Trophoblast cell (in vitro differentiated cells and primary cell): Measurements from ENCODE around the gene HOXC5.

ENCODE experiments used
- DNase-seq, 2 donors: peaks; one replicate each; pipeline ENCODE4 v3.0.0-alpha.2; 2016
- H2AFZ ChIP-seq: 2 replicates; pipeline ENCODE4 v1.6.1; 2013; ENCODE audit warnings: low read length, moderate library complexity, mild to moderate bottlenecking; ENCODE audit not compliant: insufficient read depth, poor library complexity
- H2AK5ac ChIP-seq: 2 replicates; pipeline ENCODE4 v1.6.1; 2013; ENCODE audit warnings: mild to moderate bottlenecking, low read length
- H2BK120ac ChIP-seq: 2 replicates; pipeline ENCODE4 v1.6.1; 2013; ENCODE audit warnings: low read length, mild to moderate bottlenecking, moderate library complexity; ENCODE audit not compliant: insufficient read depth, poor library complexity
- H2BK12ac ChIP-seq: 2 replicates; pipeline ENCODE4 v1.6.1; 2013; ENCODE audit warnings: mild to moderate bottlenecking, low read length, moderate library complexity
- H2BK5ac ChIP-seq: 2 replicates; pipeline ENCODE4 v1.6.1; 2013; ENCODE audit warnings: low read length, low read depth, moderate library complexity, mild to moderate bottlenecking; ENCODE audit not compliant: poor library complexity
- H3K14ac ChIP-seq: 2 replicates; pipeline ENCODE4 v1.6.1; 2013; ENCODE audit warnings: mild to moderate bottlenecking, low read length
- H3K18ac ChIP-seq: 2 replicates; pipeline ENCODE4 v1.6.1; 2013; ENCODE audit warnings: mild to moderate bottlenecking, low read length
- H3K23ac ChIP-seq: 2 replicates; pipeline ENCODE4 v1.6.1; 2013; ENCODE audit warnings: low read length
- H3K27ac ChIP-seq: 2 replicates; pipeline ENCODE4 v1.5.1; 2013; ENCODE audit warnings: low read depth, mild to moderate bottlenecking, inconsistent platforms, low read length, moderate library complexity
- H3K27me3 ChIP-seq: 2 replicates; pipeline ENCODE4 v1.6.1; 2013; ENCODE audit warnings: inconsistent platforms, mild to moderate bottlenecking, low read length, moderate library complexity; ENCODE audit not compliant: insufficient read depth
- H3K36me3 ChIP-seq, 2 experiments: 1 replicate in 1 of 2; 2 replicates in 1 of 2; pipeline ENCODE4 v1.6.1; 2013; ENCODE audit warnings: low read length in 2 of 2, mild to moderate bottlenecking in 2 of 2, moderate library complexity in 1 of 2; ENCODE audit not compliant: insufficient read depth in 2 of 2, control insufficient read depth in 1 of 2
- H3K4ac ChIP-seq: 2 replicates; pipeline ENCODE4 v1.6.1; 2013; ENCODE audit warnings: low read depth, mild to moderate bottlenecking, low read length, moderate library complexity
- H3K4me1 ChIP-seq, 2 experiments: 1 replicate in 1 of 2; 2 replicates in 1 of 2; pipeline ENCODE4 v1.6.1; 2013; ENCODE audit warnings: low read length in 2 of 2, mild to moderate bottlenecking in 2 of 2, moderate library complexity in 1 of 2; ENCODE audit not compliant: insufficient read depth in 2 of 2, control insufficient read depth in 1 of 2
- H3K4me2 ChIP-seq: 2 replicates; pipeline ENCODE4 v1.6.1; 2013; ENCODE audit warnings: inconsistent platforms, mild to moderate bottlenecking, low read length, moderate library complexity
- H3K4me3 ChIP-seq: 2 replicates; pipeline ENCODE4 v1.5.1; 2013; ENCODE audit warnings: mild to moderate bottlenecking, low read depth, low read length, inconsistent platforms
- H3K79me1 ChIP-seq: one replicate; pipeline ENCODE4 v1.6.1; 2013; ENCODE audit warnings: low read length
- H3K79me2 ChIP-seq: 2 replicates; pipeline ENCODE4 v1.6.1; 2013; ENCODE audit warnings: low read length, mild to moderate bottlenecking; ENCODE audit not compliant: control insufficient read depth, insufficient read depth, poor library complexity
- H3K9ac ChIP-seq: 2 replicates; pipeline ENCODE4 v1.6.1; 2013; ENCODE audit warnings: mild to moderate bottlenecking, low read length
- H3K9me3 ChIP-seq: 2 replicates; pipeline ENCODE4 v1.6.1; 2013; ENCODE audit warnings: low read depth, mild to moderate bottlenecking, control low read depth, inconsistent platforms, low read length; ENCODE audit not compliant: insufficient read depth
- H4K12ac ChIP-seq: 2 replicates; pipeline ENCODE4 v1.6.1; 2013; ENCODE audit warnings: low read depth, mild to moderate bottlenecking, low read length, moderate library complexity
- H4K8ac ChIP-seq: 2 replicates; pipeline ENCODE4 v1.6.1; 2013; ENCODE audit warnings: low read depth, mild to moderate bottlenecking, low read length, moderate library complexity
- H4K91ac ChIP-seq: one replicate; pipeline ENCODE4 v1.6.1; 2013; ENCODE audit warnings: low read depth, mild to moderate bottlenecking, low read length, moderate library complexity
- WGBS: extraction: QIAGEN DNeasy Blood & Tissue Kit; methylation state at CpG from one replicate; pipeline ENCODE4 v1.1.7; 2013; ENCODE audit warnings: missing lambda C conversion rate; ENCODE audit not compliant: insufficient read length, insufficient coverage; ENCODE audit errors: extremely low coverage; 5-methylcytosine and 5-hydroxymethylcytosine counted together

Gene HOXC5

GRCh38 chr12:54048406-54049093 is 15.7 kb downstream of the HOXC5 start:
- H3K4ac ChIP-seq, result no peak overlapping the region
- no peak for DNase-seq
- no peak overlapping the region for H3K18ac ChIP-seq
- no peak overlapping the region for H4K91ac ChIP-seq
- peaks cover 15% of the 10 kb centered on the region for H3K9me3 ChIP-seq
- H3K4me3 ChIP-seq, result no peak overlapping the region
- no peak overlapping the region for H2AFZ ChIP-seq
- no peak overlapping the region for H3K27ac ChIP-seq
- H3K27me3 ChIP-seq, result peaks cover 91% of the 10 kb centered on the region
- H3K23ac ChIP-seq, result no peak overlapping the region
- H3K4me1 ChIP-seq, result no peaks in the 10 kb centered on the region
- H3K14ac ChIP-seq, result no peak overlapping the region
- H4K12ac ChIP-seq, result no peak overlapping the region
- H3K4me2 ChIP-seq, result no peak overlapping the region
- no peak overlapping the region for H3K9ac ChIP-seq
- no peaks in the 10 kb centered on the region for H3K79me2 ChIP-seq
- H3K36me3 ChIP-seq, result no peaks in the 10 kb centered on the region
- H2BK12ac ChIP-seq, result no peak overlapping the region
- H3K79me1 ChIP-seq, result no peaks in the 10 kb centered on the region
- H4K8ac ChIP-seq, result no peak overlapping the region
- no peak overlapping the region for H2AK5ac ChIP-seq
- H2BK120ac ChIP-seq, result no peak overlapping the region
- no CpG with 5 or more reads among the region's 3 CpGs for WGBS
- no peak overlapping the region for H2BK5ac ChIP-seq

- H3K79me1 ChIP-seq, result no peaks in the 10 kb centered on the region
- no peak overlapping the region for H3K27ac ChIP-seq
- no peak overlapping the region for H2AK5ac ChIP-seq
- no peak overlapping the region for H2AFZ ChIP-seq
- H3K14ac ChIP-seq, result no peak overlapping the region
- no peak overlapping the region for H4K8ac ChIP-seq
- H3K23ac ChIP-seq, result no peak overlapping the region
- no peak overlapping the region for H3K4me2 ChIP-seq
- no peaks in the 10 kb centered on the region for H3K4me1 ChIP-seq
- H3K4me3 ChIP-seq, result no peak overlapping the region
- H3K79me2 ChIP-seq, result no peaks in the 10 kb centered on the region
- no CpG with 5 or more reads among the region's 6 CpGs for WGBS
- H3K9ac ChIP-seq, result no peak overlapping the region
- peaks cover 14% of the 10 kb centered on the region for H3K9me3 ChIP-seq
- DNase-seq, result no peak
- H4K91ac ChIP-seq, result no peak overlapping the region
- no peak overlapping the region for H2BK5ac ChIP-seq
- no peak overlapping the region for H3K4ac ChIP-seq
- no peak overlapping the region for H4K12ac ChIP-seq
- no peaks in the 10 kb centered on the region for H3K36me3 ChIP-seq
- no peak overlapping the region for H3K18ac ChIP-seq
- H2BK12ac ChIP-seq, result no peak overlapping the region
- no peak overlapping the region for H2BK120ac ChIP-seq
- H3K27me3 ChIP-seq, result peaks cover 91% of the 10 kb centered on the region
These were observed 16.3 kb downstream of the HOXC5 start for GRCh38 chr12:54049108-54049507.

- Histone ChIP-seq H3K14ac (no peak overlapping the region), H3K4me2 (no peak overlapping the region), H3K18ac (no peak overlapping the region), H2AK5ac (no peak overlapping the region), H3K23ac (no peak overlapping the region), H3K36me3 (no peaks in the 10 kb centered on the region), H2BK5ac (no peak overlapping the region), H4K12ac (no peak overlapping the region), H2BK12ac (no peak overlapping the region), H3K4me3 (no peak overlapping the region), H3K79me2 (no peaks in the 10 kb centered on the region), H3K9me3 (peaks cover 14% of the 10 kb centered on the region), H4K8ac (no peak overlapping the region), H4K91ac (no peak overlapping the region), H3K27ac (no peak overlapping the region), H3K4ac (no peak overlapping the region), H3K79me1 (no peaks in the 10 kb centered on the region), H2BK120ac (no peak overlapping the region), H3K9ac (no peak overlapping the region), H2AFZ (no peak overlapping the region), H3K27me3 (peaks cover 90% of the 10 kb centered on the region), H3K4me1 (no peaks in the 10 kb centered on the region)
- no CpG with 5 or more reads among the region's 2 CpGs for WGBS
- no peak for DNase-seq
These were observed 17.6 kb downstream of the HOXC5 start for GRCh38 chr12:54050482-54050810.

- Histone ChIP-seq H2AK5ac (no peak overlapping the region), H3K4me3 (peak overlapping the region; percentile 28), H3K4me2 (no peak overlapping the region), H2BK120ac (no peak overlapping the region), H3K9ac (no peak overlapping the region), H3K18ac (no peak overlapping the region), H3K14ac (no peak overlapping the region), H4K8ac (no peak overlapping the region), H3K23ac (no peak overlapping the region), H3K79me2 (no peaks in the 10 kb centered on the region), H2BK5ac (no peak overlapping the region), H3K36me3 (no peaks in the 10 kb centered on the region), H3K27ac (no peak overlapping the region), H4K91ac (no peak overlapping the region), H3K4me1 (no peaks in the 10 kb centered on the region), H3K27me3 (peaks cover 88% of the 10 kb centered on the region), H3K79me1 (no peaks in the 10 kb centered on the region), H2BK12ac (no peak overlapping the region), H4K12ac (no peak overlapping the region), H3K9me3 (peaks cover 14% of the 10 kb centered on the region), H3K4ac (no peak overlapping the region), H2AFZ (no peak overlapping the region)
- WGBS, result no CpG with 5 or more reads among the region's 12 CpGs
- no peak for DNase-seq
These were observed 18.4 kb downstream of the HOXC5 start for GRCh38 chr12:54051026-54051842.
